Fibroblast of villous mesenchyme (primary cell): Measurements from ENCODE around the gene ADORA1. TPM values are rescaled to one million over a fixed set of nuclear protein-coding genes. Genes with fewer than 3 reads are reported as not detected.

Source experiments
- DNase-seq: peaks from one replicate; pipeline ENCODE4 v3.0.0-alpha.2; 2010; ENCODE audit warnings: low read depth
- H3K4me3 ChIP-seq: 2 replicates; pipeline ENCODE4 v1.5.1; 2011; ENCODE audit warnings: low read depth, mild to moderate bottlenecking, low read length
- CTCF ChIP-seq: IDR thresholded peaks from 2 replicates; pipeline ENCODE4 v1.5.1; 2012; ENCODE audit warnings: low read depth, mild to moderate bottlenecking, low read length; ENCODE audit not compliant: insufficient read depth
- total RNA-seq: library from RNA; depleted of rRNA; stranded (reverse); fragments of >200 nt; gene quantifications from 2 replicates; pipeline ENCODE4 v1.2.3, GENCODE V29; 2012

The ADORA1 gene
- total RNA-seq, 1 donor, result 14.2 TPM

- no peak for DNase-seq
- no peak for TF ChIP-seq CTCF
- H3K4me3 ChIP-seq, result no peak overlapping the region
Measured at GRCh38 chr1:203210350-203210749, 82.8 kb downstream of the ADORA1 start.

- DNase-seq, result no peak
- TF ChIP-seq CTCF, result no peak
- H3K4me3 ChIP-seq, result no peak overlapping the region
Measured at GRCh38 chr1:203210988-203211387, 83.5 kb downstream of the ADORA1 start.

GRCh38 chr1:203211812-203212211 is 84.3 kb downstream of the ADORA1 start:
- no peak for DNase-seq
- no peak for TF ChIP-seq CTCF
- no peak overlapping the region for H3K4me3 ChIP-seq

- no peak for TF ChIP-seq CTCF
- DNase-seq, result no peak
- no peak overlapping the region for H3K4me3 ChIP-seq
Measured at GRCh38 chr1:203213126-203213525, 85.6 kb downstream of the ADORA1 start.

- H3K4me3 ChIP-seq, result no peak overlapping the region
- no peak for DNase-seq
- no peak for TF ChIP-seq CTCF
Measured at GRCh38 chr1:203214871-203215270, 87.3 kb downstream of the ADORA1 start.

- no peak for DNase-seq
- no peak overlapping the region for H3K4me3 ChIP-seq
- TF ChIP-seq CTCF, result no peak
Measured at GRCh38 chr1:203215573-203215972, 88.0 kb downstream of the ADORA1 start.
